ENCODE measurements around the gene KLK14. TPM values are rescaled to one million over a fixed set of nuclear protein-coding genes. Genes with fewer than 3 reads are reported as not detected.

Gene KLK14
- total and polyA plus RNA-seq, 2 experiments from 2014 or later = 0.42 TPM; not detected in 1

GRCh38 chr19:51090471-51090870, 7.8 kb upstream of the KLK14 start:
- Histone ChIP-seq H2AFZ (no peak overlapping the region), H3K27me3 (ENCODE audit: insufficient read depth) (no peaks in the 10 kb centered on the region), H3K4me1 (ENCODE audit: insufficient read depth) (peaks cover 5% of the 10 kb centered on the region; the same call in 1 of the 2 replicates), H3F3A (replicated peaks; ENCODE audit: low read depth) (no peaks in the 10 kb centered on the region), H3K27ac (ENCODE audit: low read depth) (no peak overlapping the region), H3K79me2 (replicated peaks; ENCODE audit: insufficient read depth) (no peaks in the 10 kb centered on the region), H3K4me3 (no peak overlapping the region), H3K4me2 (no peak overlapping the region), H3K36me3 (ENCODE audit: insufficient read depth) (no peaks in the 10 kb centered on the region), H4K20me1 (replicated peaks; ENCODE audit: insufficient read depth) (no peaks in the 10 kb centered on the region), H3K9me2 (ENCODE audit: insufficient read depth) (no peaks in the 10 kb centered on the region)
- DNase-seq (ENCODE audit: low spot score) (no peak), ATAC-seq (no peak)
- Mint-ChIP-seq H3K4me3 (no peak overlapping the region), H3K27me3 (ENCODE audit: insufficient read depth, low read depth, poor library complexity) (peaks cover 20% of the 10 kb centered on the region), H3K4me1 (peaks cover 34% of the 10 kb centered on the region), H3K27ac (no peak overlapping the region), H3K9me3 (no peaks in the 10 kb centered on the region), H3K36me3 (ENCODE audit: low read depth) (no peaks in the 10 kb centered on the region; the same call in 2 of the 3 replicates)
- TF ChIP-seq NANOG (IDR thresholded peaks at IDR 0.05; ENCODE audit: borderline replicate concordance) = no peak
- TF ChIP-seq, protein P1, sequence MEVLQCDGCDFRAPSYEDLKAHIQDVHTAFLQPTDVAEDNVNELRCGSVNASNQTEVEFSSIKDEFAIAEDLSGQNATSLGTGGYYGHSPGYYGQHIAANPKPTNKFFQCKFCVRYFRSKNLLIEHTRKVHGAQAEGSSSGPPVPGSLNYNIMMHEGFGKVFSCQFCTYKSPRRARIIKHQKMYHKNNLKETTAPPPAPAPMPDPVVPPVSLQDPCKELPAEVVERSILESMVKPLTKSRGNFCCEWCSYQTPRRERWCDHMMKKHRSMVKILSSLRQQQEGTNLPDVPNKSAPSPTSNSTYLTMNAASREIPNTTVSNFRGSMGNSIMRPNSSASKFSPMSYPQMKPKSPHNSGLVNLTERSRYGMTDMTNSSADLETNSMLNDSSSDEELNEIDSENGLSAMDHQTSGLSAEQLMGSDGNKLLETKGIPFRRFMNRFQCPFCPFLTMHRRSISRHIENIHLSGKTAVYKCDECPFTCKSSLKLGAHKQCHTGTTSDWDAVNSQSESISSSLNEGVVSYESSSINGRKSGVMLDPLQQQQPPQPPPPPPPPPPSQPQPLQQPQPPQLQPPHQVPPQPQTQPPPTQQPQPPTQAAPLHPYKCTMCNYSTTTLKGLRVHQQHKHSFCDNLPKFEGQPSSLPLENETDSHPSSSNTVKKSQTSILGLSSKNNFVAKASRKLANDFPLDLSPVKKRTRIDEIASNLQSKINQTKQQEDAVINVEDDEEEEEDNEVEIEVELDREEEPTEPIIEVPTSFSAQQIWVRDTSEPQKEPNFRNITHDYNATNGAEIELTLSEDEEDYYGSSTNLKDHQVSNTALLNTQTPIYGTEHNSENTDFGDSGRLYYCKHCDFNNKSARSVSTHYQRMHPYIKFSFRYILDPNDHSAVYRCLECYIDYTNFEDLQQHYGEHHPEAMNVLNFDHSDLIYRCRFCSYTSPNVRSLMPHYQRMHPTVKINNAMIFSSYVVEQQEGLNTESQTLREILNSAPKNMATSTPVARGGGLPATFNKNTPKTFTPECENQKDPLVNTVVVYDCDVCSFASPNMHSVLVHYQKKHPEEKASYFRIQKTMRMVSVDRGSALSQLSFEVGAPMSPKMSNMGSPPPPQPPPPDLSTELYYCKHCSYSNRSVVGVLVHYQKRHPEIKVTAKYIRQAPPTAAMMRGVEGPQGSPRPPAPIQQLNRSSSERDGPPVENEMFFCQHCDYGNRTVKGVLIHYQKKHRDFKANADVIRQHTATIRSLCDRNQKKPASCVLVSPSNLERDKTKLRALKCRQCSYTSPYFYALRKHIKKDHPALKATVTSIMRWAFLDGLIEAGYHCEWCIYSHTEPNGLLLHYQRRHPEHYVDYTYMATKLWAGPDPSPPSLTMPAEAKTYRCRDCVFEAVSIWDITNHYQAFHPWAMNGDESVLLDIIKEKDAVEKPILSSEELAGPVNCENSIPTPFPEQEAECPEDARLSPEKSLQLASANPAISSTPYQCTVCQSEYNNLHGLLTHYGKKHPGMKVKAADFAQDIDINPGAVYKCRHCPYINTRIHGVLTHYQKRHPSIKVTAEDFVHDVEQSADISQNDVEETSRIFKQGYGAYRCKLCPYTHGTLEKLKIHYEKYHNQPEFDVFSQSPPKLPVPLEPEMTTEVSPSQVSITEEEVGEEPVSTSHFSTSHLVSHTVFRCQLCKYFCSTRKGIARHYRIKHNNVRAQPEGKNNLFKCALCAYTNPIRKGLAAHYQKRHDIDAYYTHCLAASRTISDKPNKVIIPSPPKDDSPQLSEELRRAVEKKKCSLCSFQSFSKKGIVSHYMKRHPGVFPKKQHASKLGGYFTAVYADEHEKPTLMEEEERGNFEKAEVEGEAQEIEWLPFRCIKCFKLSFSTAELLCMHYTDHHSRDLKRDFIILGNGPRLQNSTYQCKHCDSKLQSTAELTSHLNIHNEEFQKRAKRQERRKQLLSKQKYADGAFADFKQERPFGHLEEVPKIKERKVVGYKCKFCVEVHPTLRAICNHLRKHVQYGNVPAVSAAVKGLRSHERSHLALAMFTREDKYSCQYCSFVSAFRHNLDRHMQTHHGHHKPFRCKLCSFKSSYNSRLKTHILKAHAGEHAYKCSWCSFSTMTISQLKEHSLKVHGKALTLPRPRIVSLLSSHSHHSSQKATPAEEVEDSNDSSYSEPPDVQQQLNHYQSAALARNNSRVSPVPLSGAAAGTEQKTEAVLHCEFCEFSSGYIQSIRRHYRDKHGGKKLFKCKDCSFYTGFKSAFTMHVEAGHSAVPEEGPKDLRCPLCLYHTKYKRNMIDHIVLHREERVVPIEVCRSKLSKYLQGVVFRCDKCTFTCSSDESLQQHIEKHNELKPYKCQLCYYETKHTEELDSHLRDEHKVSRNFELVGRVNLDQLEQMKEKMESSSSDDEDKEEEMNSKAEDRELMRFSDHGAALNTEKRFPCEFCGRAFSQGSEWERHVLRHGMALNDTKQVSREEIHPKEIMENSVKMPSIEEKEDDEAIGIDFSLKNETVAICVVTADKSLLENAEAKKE (CRISPR knock-in tag; IDR thresholded peaks at IDR 0.05) = no peak

DNA sequence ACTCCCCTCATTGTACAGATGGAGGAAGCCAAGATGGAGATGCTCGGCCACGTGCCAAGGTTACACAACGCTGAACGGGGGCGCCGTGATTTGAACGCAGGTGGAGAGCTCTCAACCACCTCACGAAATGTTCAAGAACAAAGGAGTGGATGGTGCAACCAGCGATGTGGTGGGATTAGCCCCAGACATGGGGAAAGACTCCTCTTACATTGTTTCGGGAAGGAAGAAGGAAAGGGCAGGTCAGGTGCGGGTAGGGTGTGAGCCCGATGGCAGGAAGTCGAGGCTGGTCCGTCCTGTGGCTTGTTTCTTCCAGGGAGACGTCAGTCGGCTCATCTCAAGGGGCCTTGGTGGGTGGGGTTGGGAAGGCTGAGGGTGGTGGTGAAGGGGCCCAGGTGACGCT, 7.1 kb upstream of the KLK14 start:
- no peaks in the 10 kb centered on the region for H3K27me3 ChIP-seq (ENCODE audit: insufficient read depth)
- no peak overlapping the region for H3K27ac ChIP-seq (ENCODE audit: low read depth)
- no peaks in the 10 kb centered on the region for H3K9me2 ChIP-seq (ENCODE audit: insufficient read depth)
- Mint-ChIP-seq H3K27ac (no peak overlapping the region), H3K36me3 (ENCODE audit: low read depth) (no peaks in the 10 kb centered on the region; the same call in 2 of the 3 replicates), H3K27me3 (ENCODE audit: insufficient read depth, low read depth, poor library complexity) (peaks cover 20% of the 10 kb centered on the region), H3K4me1 (peaks cover 34% of the 10 kb centered on the region), H3K9me3 (no peaks in the 10 kb centered on the region), H3K4me3 (no peak overlapping the region)
- no peak for ATAC-seq
- no peak for DNase-seq (ENCODE audit: low spot score)
- no peak overlapping the region for H2AFZ ChIP-seq
- H3K79me2 ChIP-seq (replicated peaks; ENCODE audit: insufficient read depth) = no peaks in the 10 kb centered on the region
- peaks cover 5% of the 10 kb centered on the region; the same call in 1 of the 2 replicates for H3K4me1 ChIP-seq (ENCODE audit: insufficient read depth)
- no peaks in the 10 kb centered on the region for H4K20me1 ChIP-seq (replicated peaks; ENCODE audit: insufficient read depth)
- no peak overlapping the region for H3K4me3 ChIP-seq
- no peak overlapping the region for H3K4me2 ChIP-seq
- TF ChIP-seq JUNB (IDR thresholded peaks at IDR 0.05; ENCODE audit: unreplicated experiment) (no peak), STAT1 (IDR thresholded peaks at IDR 0.05; ENCODE audit: unreplicated experiment) (no peak)
- TF ChIP-seq, protein P1 (CRISPR knock-in tag; IDR thresholded peaks at IDR 0.05) = no peak
- H3K36me3 ChIP-seq (ENCODE audit: insufficient read depth) = no peaks in the 10 kb centered on the region
- H3F3A ChIP-seq (replicated peaks; ENCODE audit: low read depth) = no peaks in the 10 kb centered on the region
